ENCODE measurements around the gene CAMTA1.

The CAMTA1 gene

GRCh38 chr1:7508934-7509519 lies 723.8 kb downstream of the CAMTA1 start:
- no peak for DNase-seq (ENCODE audit: low read depth)
- no peak for TF ChIP-seq CTCF (IDR thresholded peaks at IDR 0.05; ENCODE audit: insufficient read depth, low read depth, low read length, missing control alignments)
- H3K4me3 ChIP-seq (ENCODE audit: low read depth, low read length), result no peak overlapping the region

- no peak for DNase-seq (ENCODE audit: low read depth)
- H3K4me3 ChIP-seq (ENCODE audit: low read depth, low read length), result no peak overlapping the region
- no peak for TF ChIP-seq CTCF (IDR thresholded peaks at IDR 0.05; ENCODE audit: insufficient read depth, low read depth, low read length, missing control alignments)
These were observed 724.3 kb downstream of the CAMTA1 start for GRCh38 chr1:7509598-7509997.

GRCh38 chr1:7510389-7510931 lies 725.2 kb downstream of the CAMTA1 start:
- TF ChIP-seq CTCF (IDR thresholded peaks at IDR 0.05; ENCODE audit: insufficient read depth, low read depth, low read length, missing control alignments), result no peak
- DNase-seq (ENCODE audit: low read depth), result no peak
- no peak overlapping the region for H3K4me3 ChIP-seq (ENCODE audit: low read depth, low read length)

- DNase-seq (ENCODE audit: low read depth), result no peak
- TF ChIP-seq CTCF (IDR thresholded peaks at IDR 0.05; ENCODE audit: insufficient read depth, low read depth, low read length, missing control alignments), result no peak
- H3K4me3 ChIP-seq (ENCODE audit: low read depth, low read length), result no peak overlapping the region
These were observed 726.1 kb downstream of the CAMTA1 start for GRCh38 chr1:7511381-7511780.

GRCh38 chr1:7513081-7513480 lies 727.8 kb downstream of the CAMTA1 start:
- no peak overlapping the region for H3K4me3 ChIP-seq (ENCODE audit: low read depth, low read length)
- no peak for DNase-seq (ENCODE audit: low read depth)
- TF ChIP-seq CTCF (IDR thresholded peaks at IDR 0.05; ENCODE audit: insufficient read depth, low read depth, low read length, missing control alignments), result no peak

GRCh38 chr1:7515175-7515574 lies 729.9 kb downstream of the CAMTA1 start:
- no peak for TF ChIP-seq CTCF (IDR thresholded peaks at IDR 0.05; ENCODE audit: insufficient read depth, low read depth, low read length, missing control alignments)
- H3K4me3 ChIP-seq (ENCODE audit: low read depth, low read length), result no peak overlapping the region
- DNase-seq (ENCODE audit: low read depth), result no peak

- no peak overlapping the region for H3K4me3 ChIP-seq (ENCODE audit: low read depth, low read length)
- TF ChIP-seq CTCF (IDR thresholded peaks at IDR 0.05; ENCODE audit: insufficient read depth, low read depth, low read length, missing control alignments), result no peak
- no peak for DNase-seq (ENCODE audit: low read depth)
These were observed 730.6 kb downstream of the CAMTA1 start for GRCh38 chr1:7515904-7516303.

Measured in GM12865 (cell line).